Measurements from ENCODE around the gene JARID2. TPM values are rescaled to one million over a fixed set of nuclear protein-coding genes. Genes with fewer than 3 reads are reported as not detected.

The JARID2 gene
- total and polyA plus RNA-seq, 2 of the 13 experiments (the other 11 are each of a cell fraction or from before 2014, with no cell fraction given), result 7.5 to 10.3 TPM

GRCh38 chr6:15245361-15246216, at the start of gene JARID2 (continued):
- TF ChIP-seq ZNF710 (CRISPR knock-in tag; IDR thresholded peaks at IDR 0.05; ENCODE audit: borderline replicate concordance) (0 out of 2 replicates have a peak, but pooled peaks have one; percentile 55), U2AF1 (optimal IDR thresholded peaks at IDR 0.05; ENCODE audit: low read depth, low read length) (no peak), TCF7L2 (IDR thresholded peaks at IDR 0.05; ENCODE audit: low read depth, low read length) (no peak), ZNF451 (CRISPR knock-in tag; IDR thresholded peaks at IDR 0.05) (0 out of 2 replicates have a peak, but pooled peaks have one; percentile 32), ZNF468 (CRISPR knock-in tag; IDR thresholded peaks at IDR 0.05) (no peak), CBFB (CRISPR knock-in tag; IDR thresholded peaks at IDR 0.05) (no peak), JARID2 (CRISPR knock-in tag; IDR thresholded peaks at IDR 0.05; ENCODE audit: insufficient replicate concordance) (peak; percentile 27), ZNF775 (CRISPR knock-in tag; IDR thresholded peaks at IDR 0.05; ENCODE audit: borderline replicate concordance) (peak; percentile 83), KAT7 (CRISPR knock-in tag; IDR thresholded peaks at IDR 0.05; ENCODE audit: borderline replicate concordance) (peak; percentile 86), NFIC (IDR thresholded peaks at IDR 0.05; ENCODE audit: low read length) (no peak), CCAR2 (optimal IDR thresholded peaks at IDR 0.05; ENCODE audit: low read depth, low read length) (no peak), ZNF264 (CRISPR knock-in tag; IDR thresholded peaks at IDR 0.05) (no peak), ZNF234 (CRISPR knock-in tag; conservative IDR thresholded peaks at IDR 0.05) (no peak), ZNF782 (CRISPR knock-in tag; IDR thresholded peaks at IDR 0.05; ENCODE audit: borderline replicate concordance) (0 out of 2 replicates have a peak, but pooled peaks have one; percentile 25), ZNF564 (CRISPR knock-in tag; IDR thresholded peaks at IDR 0.05) (0 out of 2 replicates have a peak, but pooled peaks have one; percentile 72)
- TF ChIP-seq, protein P1, sequence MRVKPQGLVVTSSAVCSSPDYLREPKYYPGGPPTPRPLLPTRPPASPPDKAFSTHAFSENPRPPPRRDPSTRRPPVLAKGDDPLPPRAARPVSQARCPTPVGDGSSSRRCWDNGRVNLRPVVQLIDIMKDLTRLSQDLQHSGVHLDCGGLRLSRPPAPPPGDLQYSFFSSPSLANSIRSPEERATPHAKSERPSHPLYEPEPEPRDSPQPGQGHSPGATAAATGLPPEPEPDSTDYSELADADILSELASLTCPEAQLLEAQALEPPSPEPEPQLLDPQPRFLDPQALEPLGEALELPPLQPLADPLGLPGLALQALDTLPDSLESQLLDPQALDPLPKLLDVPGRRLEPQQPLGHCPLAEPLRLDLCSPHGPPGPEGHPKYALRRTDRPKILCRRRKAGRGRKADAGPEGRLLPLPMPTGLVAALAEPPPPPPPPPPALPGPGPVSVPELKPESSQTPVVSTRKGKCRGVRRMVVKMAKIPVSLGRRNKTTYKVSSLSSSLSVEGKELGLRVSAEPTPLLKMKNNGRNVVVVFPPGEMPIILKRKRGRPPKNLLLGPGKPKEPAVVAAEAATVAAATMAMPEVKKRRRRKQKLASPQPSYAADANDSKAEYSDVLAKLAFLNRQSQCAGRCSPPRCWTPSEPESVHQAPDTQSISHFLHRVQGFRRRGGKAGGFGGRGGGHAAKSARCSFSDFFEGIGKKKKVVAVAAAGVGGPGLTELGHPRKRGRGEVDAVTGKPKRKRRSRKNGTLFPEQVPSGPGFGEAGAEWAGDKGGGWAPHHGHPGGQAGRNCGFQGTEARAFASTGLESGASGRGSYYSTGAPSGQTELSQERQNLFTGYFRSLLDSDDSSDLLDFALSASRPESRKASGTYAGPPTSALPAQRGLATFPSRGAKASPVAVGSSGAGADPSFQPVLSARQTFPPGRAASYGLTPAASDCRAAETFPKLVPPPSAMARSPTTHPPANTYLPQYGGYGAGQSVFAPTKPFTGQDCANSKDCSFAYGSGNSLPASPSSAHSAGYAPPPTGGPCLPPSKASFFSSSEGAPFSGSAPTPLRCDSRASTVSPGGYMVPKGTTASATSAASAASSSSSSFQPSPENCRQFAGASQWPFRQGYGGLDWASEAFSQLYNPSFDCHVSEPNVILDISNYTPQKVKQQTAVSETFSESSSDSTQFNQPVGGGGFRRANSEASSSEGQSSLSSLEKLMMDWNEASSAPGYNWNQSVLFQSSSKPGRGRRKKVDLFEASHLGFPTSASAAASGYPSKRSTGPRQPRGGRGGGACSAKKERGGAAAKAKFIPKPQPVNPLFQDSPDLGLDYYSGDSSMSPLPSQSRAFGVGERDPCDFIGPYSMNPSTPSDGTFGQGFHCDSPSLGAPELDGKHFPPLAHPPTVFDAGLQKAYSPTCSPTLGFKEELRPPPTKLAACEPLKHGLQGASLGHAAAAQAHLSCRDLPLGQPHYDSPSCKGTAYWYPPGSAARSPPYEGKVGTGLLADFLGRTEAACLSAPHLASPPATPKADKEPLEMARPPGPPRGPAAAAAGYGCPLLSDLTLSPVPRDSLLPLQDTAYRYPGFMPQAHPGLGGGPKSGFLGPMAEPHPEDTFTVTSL (CRISPR knock-in tag; IDR thresholded peaks at IDR 0.05; ENCODE audit: borderline replicate concordance), result peak; percentile 55; the same call in 1 of the 2 replicates
- TF ChIP-seq, protein P2, sequence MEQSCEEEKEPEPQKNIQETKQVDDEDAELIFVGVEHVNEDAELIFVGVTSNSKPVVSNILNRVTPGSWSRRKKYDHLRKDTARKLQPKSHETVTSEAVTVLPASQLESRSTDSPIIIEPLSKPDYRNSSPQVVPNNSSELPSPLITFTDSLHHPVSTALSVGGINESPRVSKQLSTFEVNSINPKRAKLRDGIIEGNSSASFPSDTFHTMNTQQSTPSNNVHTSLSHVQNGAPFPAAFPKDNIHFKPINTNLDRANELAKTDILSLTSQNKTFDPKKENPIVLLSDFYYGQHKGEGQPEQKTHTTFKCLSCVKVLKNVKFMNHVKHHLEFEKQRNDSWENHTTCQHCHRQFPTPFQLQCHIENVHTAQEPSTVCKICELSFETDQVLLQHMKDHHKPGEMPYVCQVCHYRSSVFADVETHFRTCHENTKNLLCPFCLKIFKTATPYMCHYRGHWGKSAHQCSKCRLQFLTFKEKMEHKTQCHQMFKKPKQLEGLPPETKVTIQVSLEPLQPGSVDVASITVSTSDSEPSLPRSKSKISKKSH (CRISPR knock-in tag; IDR thresholded peaks at IDR 0.05; ENCODE audit: borderline replicate concordance), result no peak

Data from HepG2 (cell line).